GM12874 (cell line): ENCODE measurements around the gene KCNMA1.

Experiments
- TF ChIP-seq, protein P1 (sequence below): IDR thresholded peaks from 2 replicates; pipeline ENCODE4 v1.5.1; 2011; ENCODE audit warnings: low read depth, mild to moderate bottlenecking, control low read depth, low read length, moderate library complexity; ENCODE audit not compliant: insufficient read depth

The KCNMA1 gene

DNA sequence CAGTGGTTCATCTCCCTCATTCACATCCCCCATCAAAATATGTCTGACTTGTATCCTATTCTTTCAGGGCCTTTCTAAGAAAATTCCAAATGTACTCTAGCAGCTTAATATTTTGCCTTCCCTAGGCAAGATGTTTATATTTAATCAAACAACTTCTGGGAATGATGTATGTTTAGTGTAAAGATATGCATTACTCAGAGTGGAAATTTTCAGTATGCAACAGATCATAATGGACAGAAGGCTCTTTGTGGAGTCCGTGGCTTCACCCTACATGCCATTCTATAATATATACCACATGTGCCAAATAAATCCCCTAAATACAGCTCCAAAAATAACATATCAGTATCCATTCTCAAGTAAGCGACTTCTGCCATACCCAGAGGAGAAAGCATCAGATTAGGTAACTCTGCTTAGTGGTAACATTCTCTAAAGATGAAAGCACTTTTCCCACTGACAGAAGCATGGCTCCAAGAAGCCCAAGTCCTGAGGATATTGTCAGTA is 316.6 kb downstream of the KCNMA1 start:
- TF ChIP-seq, protein P1, sequence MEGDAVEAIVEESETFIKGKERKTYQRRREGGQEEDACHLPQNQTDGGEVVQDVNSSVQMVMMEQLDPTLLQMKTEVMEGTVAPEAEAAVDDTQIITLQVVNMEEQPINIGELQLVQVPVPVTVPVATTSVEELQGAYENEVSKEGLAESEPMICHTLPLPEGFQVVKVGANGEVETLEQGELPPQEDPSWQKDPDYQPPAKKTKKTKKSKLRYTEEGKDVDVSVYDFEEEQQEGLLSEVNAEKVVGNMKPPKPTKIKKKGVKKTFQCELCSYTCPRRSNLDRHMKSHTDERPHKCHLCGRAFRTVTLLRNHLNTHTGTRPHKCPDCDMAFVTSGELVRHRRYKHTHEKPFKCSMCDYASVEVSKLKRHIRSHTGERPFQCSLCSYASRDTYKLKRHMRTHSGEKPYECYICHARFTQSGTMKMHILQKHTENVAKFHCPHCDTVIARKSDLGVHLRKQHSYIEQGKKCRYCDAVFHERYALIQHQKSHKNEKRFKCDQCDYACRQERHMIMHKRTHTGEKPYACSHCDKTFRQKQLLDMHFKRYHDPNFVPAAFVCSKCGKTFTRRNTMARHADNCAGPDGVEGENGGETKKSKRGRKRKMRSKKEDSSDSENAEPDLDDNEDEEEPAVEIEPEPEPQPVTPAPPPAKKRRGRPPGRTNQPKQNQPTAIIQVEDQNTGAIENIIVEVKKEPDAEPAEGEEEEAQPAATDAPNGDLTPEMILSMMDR, result no peak

DNA sequence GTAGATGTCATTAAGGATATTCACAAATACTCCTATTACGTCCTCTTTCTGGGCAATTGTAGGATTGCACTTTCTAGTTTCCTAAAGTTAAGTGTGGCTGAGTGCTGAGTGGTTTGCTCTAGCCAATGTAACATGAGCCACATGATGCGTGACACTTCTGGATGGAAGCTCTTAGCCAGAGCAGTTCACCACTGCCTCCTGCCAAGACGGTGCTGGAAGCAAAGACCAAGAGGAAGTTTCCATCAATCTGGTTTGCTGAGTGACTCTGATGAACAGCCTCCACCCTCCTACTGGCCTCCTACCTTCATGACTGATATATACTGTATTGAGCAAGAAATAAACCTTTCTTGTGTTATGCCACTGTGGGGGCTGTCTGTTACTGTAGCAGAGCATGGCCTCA is 318.1 kb downstream of the KCNMA1 start:
- TF ChIP-seq, protein P1, result no peak

DNA sequence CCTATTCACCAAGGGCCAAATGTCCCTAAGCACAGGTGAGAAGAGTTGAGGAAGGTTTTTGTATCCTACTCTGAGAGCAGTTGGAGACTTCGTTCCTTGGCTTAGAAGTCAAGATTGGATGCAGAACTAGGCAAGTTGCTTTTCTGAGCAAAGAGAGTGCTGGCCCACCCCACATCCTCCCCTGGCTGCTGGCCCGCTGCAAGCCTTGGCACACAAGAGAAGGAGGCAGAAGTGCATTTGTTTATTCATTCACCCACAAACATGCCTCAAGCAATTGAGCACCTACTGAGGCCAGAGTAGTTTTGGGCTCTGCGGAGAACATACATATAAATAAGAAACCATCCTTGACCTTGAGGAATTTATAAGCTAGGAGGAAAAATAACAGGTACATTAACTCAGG is 318.9 kb downstream of the KCNMA1 start:
- TF ChIP-seq, protein P1, result no peak

DNA sequence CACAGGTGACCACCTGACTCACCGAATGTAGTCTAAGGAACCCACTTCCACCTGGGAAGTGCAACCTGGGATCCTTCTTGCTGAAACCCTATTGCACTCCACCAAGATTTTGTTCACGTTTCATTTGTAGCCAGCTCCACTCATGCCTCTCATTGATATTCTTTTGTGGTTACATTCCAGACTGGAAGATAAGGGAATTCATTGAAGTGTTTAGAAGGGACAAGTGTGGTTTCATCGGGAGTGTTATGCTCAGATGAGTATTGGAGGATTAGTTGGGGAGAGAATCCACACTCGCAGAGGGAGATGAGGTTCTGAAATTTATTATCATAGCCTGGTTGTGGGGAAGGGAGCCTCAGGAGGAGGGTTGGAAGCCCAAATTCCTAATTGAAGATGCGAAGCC is 320.4 kb downstream of the KCNMA1 start:
- TF ChIP-seq, protein P1, result no peak

DNA sequence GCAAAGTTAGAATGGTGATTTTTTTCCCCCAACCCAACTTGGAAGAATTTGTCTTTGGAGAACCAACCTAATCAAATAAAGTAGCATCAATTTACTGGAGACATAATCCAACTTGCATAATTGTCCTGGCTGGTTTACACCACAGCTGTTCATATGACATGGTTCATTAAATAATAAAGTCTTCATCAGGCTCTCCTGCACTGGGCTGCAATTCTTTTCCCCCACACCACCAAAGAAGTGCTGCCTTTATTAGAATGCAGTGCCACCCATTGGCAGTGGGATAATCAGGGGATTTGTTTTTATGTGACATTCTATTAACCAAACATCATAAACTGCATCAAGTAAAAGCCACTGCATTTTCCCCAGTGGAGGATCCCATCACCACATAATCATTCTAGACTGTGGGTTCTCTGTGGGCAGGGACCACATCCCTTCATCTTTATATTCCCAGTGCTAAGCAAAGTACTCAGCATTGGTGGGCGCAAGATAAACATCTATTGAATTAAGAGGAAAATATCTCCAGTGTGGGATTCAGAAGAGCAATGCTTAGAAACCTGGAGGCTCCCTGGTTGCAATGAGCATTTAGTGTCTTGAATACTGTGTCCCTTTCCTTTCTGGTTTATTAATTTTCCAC is 322.0 kb downstream of the KCNMA1 start:
- TF ChIP-seq, protein P1, result no peak

DNA sequence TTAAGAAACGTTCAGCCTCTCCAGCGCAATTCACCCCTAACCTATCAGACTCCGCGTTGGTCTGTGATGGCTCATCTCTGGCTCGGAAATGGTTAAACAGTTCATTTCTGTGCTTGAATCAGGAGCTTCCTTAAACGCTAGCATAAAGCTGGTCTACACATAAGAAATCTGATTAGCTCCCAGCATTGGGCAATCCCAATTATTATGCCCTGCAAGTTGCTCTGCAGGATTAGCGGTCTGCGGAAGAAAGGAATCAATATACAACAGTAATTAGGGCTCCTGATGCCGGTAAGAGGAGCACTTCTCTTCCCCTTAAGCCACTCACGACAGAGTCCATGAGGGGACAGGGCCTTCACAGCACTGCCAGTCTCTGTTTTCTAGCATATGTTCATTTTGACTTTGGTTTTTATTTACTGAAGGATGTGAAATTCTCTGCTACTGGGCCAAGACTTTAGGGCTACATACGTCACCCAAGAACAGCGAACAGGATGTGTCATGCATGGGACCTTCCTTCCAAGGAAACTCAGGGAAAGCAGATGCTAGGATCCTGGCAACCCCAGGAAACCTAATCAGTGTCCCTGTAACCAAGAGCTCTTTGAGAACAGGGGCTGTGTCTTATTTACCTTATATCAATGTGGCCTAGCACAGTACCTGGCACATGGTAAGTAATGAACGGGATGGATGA is 324.4 kb downstream of the KCNMA1 start:
- TF ChIP-seq, protein P1, result no peak

DNA sequence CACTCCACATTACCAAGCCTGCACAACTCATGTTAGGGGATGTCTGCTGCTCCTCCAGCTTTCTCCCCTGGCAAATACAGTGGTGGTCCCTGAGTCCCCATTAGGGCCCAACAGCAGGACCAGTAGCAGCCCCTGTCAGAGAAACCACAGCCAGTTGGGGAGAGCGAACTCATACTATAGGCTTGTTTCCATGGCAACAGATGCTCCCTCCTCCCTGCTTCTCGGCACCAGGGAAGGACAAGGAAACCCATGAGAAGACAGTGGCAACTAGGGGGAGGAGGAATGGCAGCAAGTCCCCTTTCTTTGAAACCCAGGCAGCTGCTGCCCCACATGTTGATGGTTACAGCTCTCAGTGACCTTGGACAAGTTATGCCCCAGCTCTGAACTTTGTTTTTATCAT is 326.4 kb downstream of the KCNMA1 start:
- TF ChIP-seq, protein P1, result no peak
